ENCODE data around the gene RTL1.

Gene RTL1

DNA sequence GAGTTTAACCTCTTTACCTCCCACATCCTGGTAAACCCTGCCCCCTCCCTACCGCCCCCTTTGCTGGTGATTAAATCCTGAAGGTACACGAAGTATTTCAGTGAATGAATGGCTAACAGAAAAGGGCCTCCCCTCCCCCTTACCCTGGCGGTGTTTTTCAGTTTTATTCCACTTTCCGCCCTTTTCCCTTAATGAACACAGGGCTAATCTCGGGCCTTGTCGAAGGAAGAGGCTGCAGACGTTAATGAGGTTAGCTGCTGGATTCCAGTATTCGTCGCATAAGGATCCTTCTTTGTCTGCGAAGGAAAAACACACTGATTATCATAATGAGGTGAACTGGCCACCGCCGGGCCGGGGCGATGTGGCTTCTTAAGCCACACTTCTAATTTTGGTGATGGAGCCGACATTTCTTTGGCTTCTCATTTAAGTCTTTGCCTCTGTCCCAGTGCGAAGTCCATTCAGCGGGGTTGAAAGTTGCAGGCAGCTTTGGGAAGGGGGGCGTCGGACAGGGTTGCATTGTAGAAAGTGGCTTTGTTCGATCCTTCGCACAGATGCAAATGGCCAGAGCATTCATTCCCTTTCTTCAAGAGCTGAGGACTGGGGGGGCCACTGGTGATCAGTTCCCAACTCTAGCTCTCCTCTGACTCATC lies 71.1 kb downstream of the RTL1 start:
- no peak overlapping the region for H3K4me2 ChIP-seq (ENCODE audit: low read length)
- no peak overlapping the region for H3K27ac ChIP-seq (ENCODE audit: low read depth, low read length)
- no peaks in the 10 kb centered on the region for H3K9me3 ChIP-seq (ENCODE audit: control insufficient read depth, insufficient read depth, low read length)
- no peaks in the 10 kb centered on the region for H3K4me1 ChIP-seq (ENCODE audit: control insufficient read depth, low read length)
- no peaks in the 10 kb centered on the region for H3K36me3 ChIP-seq (ENCODE audit: control insufficient read depth, low read length)
- no peak overlapping the region for H3K4me3 ChIP-seq (ENCODE audit: low read length)
- no peaks in the 10 kb centered on the region for H3K27me3 ChIP-seq (ENCODE audit: control insufficient read depth, low read length)
- no peaks in the 10 kb centered on the region for H3F3A ChIP-seq (ENCODE audit: control insufficient read depth, insufficient read depth)
- no peaks in the 10 kb centered on the region for H4K20me1 ChIP-seq (ENCODE audit: control insufficient read depth, insufficient read depth, low read depth, low read length)
- no peak for TF ChIP-seq EZH2phosphoT487 (IDR thresholded peaks at IDR 0.05; ENCODE audit: borderline replicate concordance, low read length)
- TF ChIP-seq, protein P1, sequence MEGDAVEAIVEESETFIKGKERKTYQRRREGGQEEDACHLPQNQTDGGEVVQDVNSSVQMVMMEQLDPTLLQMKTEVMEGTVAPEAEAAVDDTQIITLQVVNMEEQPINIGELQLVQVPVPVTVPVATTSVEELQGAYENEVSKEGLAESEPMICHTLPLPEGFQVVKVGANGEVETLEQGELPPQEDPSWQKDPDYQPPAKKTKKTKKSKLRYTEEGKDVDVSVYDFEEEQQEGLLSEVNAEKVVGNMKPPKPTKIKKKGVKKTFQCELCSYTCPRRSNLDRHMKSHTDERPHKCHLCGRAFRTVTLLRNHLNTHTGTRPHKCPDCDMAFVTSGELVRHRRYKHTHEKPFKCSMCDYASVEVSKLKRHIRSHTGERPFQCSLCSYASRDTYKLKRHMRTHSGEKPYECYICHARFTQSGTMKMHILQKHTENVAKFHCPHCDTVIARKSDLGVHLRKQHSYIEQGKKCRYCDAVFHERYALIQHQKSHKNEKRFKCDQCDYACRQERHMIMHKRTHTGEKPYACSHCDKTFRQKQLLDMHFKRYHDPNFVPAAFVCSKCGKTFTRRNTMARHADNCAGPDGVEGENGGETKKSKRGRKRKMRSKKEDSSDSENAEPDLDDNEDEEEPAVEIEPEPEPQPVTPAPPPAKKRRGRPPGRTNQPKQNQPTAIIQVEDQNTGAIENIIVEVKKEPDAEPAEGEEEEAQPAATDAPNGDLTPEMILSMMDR (IDR thresholded peaks at IDR 0.05; ENCODE audit: low read depth, low read length, poor library complexity, severe bottlenecking) = no peak
- no peaks in the 10 kb centered on the region for H3K79me2 ChIP-seq (ENCODE audit: control insufficient read depth, low read length)
- no peaks in the 10 kb centered on the region for H3K9me2 ChIP-seq (replicated peaks; ENCODE audit: control insufficient read depth, low read length)

- Histone ChIP-seq H4K20me1 (ENCODE audit: control insufficient read depth, insufficient read depth, low read depth, low read length) (no peaks in the 10 kb centered on the region), H3K79me2 (ENCODE audit: control insufficient read depth, low read length) (no peaks in the 10 kb centered on the region), H3K4me3 (ENCODE audit: low read length) (no peak overlapping the region), H3K4me2 (ENCODE audit: low read length) (no peak overlapping the region), H3F3A (ENCODE audit: control insufficient read depth, insufficient read depth) (no peaks in the 10 kb centered on the region), H3K4me1 (ENCODE audit: control insufficient read depth, low read length) (no peaks in the 10 kb centered on the region), H3K27me3 (ENCODE audit: control insufficient read depth, low read length) (no peaks in the 10 kb centered on the region), H3K36me3 (ENCODE audit: control insufficient read depth, low read length) (no peaks in the 10 kb centered on the region), H3K27ac (ENCODE audit: low read depth, low read length) (no peak overlapping the region), H3K9me2 (replicated peaks; ENCODE audit: control insufficient read depth, low read length) (no peaks in the 10 kb centered on the region), H3K9me3 (ENCODE audit: control insufficient read depth, insufficient read depth, low read length) (no peaks in the 10 kb centered on the region; the same call in 1 of the 2 replicates)
- TF ChIP-seq, protein P1 (IDR thresholded peaks at IDR 0.05; ENCODE audit: low read depth, low read length, poor library complexity, severe bottlenecking) = no peak
- TF ChIP-seq EZH2phosphoT487 (IDR thresholded peaks at IDR 0.05; ENCODE audit: borderline replicate concordance, low read length) = no peak
Observed at GRCh38 chr14:100830681-100831080, 72.8 kb downstream of the RTL1 start.

Measured in DOHH2 (cell line).